KMS-11 (cell line): ENCODE measurements around the gene MICAL2.

Experiments
- H2AFZ ChIP-seq: fragments of 200-600 bp; sonication (generic); 2 replicates; pipeline ENCODE4 v1.6.1; 2016; ENCODE audit warnings: antibody characterized with exemption, mixed run types, low read depth
- H3K27ac ChIP-seq: fragments of 200-600 bp; sonication (generic); 2 replicates; pipeline ENCODE4 v1.6.1; 2016; ENCODE audit warnings: mild to moderate bottlenecking, mixed run types
- H3K27me3 ChIP-seq: fragments of 200-600 bp; sonication (generic); 2 replicates; pipeline ENCODE4 v1.6.1; 2017; ENCODE audit warnings: mild to moderate bottlenecking, low read depth, mixed run types, moderate library complexity; ENCODE audit not compliant: insufficient read depth
- H3K36me3 ChIP-seq: fragments of 200-600 bp; sonication (generic); 2 replicates; pipeline ENCODE4 v1.6.1; 2017; ENCODE audit warnings: mild to moderate bottlenecking, mixed run types; ENCODE audit not compliant: insufficient read depth
- H3K4me1 ChIP-seq: fragments of 200-600 bp; sonication (generic); 2 replicates; pipeline ENCODE4 v1.6.1; 2016; ENCODE audit warnings: mild to moderate bottlenecking, low read depth, mixed run types; ENCODE audit not compliant: poor library complexity, severe bottlenecking
- H3K4me2 ChIP-seq: fragments of 200-600 bp; sonication (generic); 2 replicates; pipeline ENCODE4 v1.7.0; 2016; ENCODE audit warnings: mild to moderate bottlenecking, mixed run types
- H3K4me3 ChIP-seq: fragments of 200-600 bp; sonication (generic); IDR thresholded peaks from 2 replicates; pipeline ENCODE4 v1.6.1; 2017; ENCODE audit warnings: low read depth, low read length, mixed read lengths; ENCODE audit not compliant: insufficient read depth
- H3K79me2 ChIP-seq: fragments of 200-600 bp; sonication (generic); 2 replicates; pipeline ENCODE4 v1.6.1; 2016; ENCODE audit warnings: low read depth, mixed run types; ENCODE audit not compliant: insufficient read depth
- H3K9ac ChIP-seq: fragments of 200-600 bp; sonication (generic); 2 replicates; pipeline ENCODE4 v1.6.1; 2016; ENCODE audit warnings: mild to moderate bottlenecking, mixed run types
- H4K20me1 ChIP-seq: fragments of 200-600 bp; sonication (generic); 2 replicates; pipeline ENCODE4 v1.6.1; 2016; ENCODE audit warnings: mild to moderate bottlenecking, mixed run types; ENCODE audit not compliant: insufficient read depth
- TF ChIP-seq, protein P1 (sequence below): fragments of 200-600 bp; sonication (generic); conservative IDR thresholded peaks from 2 replicates; pipeline ENCODE4 v1.6.1; 2017; ENCODE audit warnings: low read depth, mild to moderate bottlenecking, antibody characterized with exemption, low read length, moderate library complexity, mixed read lengths

Gene MICAL2

DNA sequence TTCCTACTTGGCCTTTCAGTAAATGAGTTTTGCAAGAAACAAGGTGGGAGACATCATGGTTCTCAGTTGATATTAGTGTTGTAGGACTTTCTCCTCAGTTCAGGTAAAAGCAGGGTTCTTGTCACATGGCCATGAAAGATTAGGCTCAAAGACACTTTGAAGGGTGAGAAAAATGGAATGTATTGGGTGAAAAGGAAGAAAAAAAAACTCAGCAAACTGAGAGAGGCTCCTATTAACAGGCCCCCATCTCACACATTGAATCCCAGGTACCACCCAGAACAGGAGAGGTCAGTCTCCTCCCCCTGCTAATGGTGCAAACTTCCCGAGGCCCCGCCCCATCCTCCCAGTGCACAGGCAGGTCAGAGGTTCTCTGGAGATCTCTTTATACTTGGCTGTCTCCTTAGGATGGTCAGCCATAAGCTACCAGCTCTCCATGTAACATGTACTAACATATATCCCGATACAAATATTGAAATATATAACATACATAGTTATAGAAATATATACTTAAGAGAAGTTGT is 62.2 kb downstream of the MICAL2 start:
- H3K79me2 ChIP-seq, result no peaks in the 10 kb centered on the region
- no peak overlapping the region for H2AFZ ChIP-seq
- no peaks in the 10 kb centered on the region for H3K36me3 ChIP-seq
- no peak overlapping the region for H3K9ac ChIP-seq
- TF ChIP-seq, protein P1, sequence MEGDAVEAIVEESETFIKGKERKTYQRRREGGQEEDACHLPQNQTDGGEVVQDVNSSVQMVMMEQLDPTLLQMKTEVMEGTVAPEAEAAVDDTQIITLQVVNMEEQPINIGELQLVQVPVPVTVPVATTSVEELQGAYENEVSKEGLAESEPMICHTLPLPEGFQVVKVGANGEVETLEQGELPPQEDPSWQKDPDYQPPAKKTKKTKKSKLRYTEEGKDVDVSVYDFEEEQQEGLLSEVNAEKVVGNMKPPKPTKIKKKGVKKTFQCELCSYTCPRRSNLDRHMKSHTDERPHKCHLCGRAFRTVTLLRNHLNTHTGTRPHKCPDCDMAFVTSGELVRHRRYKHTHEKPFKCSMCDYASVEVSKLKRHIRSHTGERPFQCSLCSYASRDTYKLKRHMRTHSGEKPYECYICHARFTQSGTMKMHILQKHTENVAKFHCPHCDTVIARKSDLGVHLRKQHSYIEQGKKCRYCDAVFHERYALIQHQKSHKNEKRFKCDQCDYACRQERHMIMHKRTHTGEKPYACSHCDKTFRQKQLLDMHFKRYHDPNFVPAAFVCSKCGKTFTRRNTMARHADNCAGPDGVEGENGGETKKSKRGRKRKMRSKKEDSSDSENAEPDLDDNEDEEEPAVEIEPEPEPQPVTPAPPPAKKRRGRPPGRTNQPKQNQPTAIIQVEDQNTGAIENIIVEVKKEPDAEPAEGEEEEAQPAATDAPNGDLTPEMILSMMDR, result no peak
- no peaks in the 10 kb centered on the region for H4K20me1 ChIP-seq
- H3K27me3 ChIP-seq, result no peaks in the 10 kb centered on the region
- H3K27ac ChIP-seq, result no peak overlapping the region
- no peak overlapping the region for H3K4me3 ChIP-seq
- peaks cover 50% of the 10 kb centered on the region for H3K4me1 ChIP-seq
- no peak overlapping the region for H3K4me2 ChIP-seq

DNA sequence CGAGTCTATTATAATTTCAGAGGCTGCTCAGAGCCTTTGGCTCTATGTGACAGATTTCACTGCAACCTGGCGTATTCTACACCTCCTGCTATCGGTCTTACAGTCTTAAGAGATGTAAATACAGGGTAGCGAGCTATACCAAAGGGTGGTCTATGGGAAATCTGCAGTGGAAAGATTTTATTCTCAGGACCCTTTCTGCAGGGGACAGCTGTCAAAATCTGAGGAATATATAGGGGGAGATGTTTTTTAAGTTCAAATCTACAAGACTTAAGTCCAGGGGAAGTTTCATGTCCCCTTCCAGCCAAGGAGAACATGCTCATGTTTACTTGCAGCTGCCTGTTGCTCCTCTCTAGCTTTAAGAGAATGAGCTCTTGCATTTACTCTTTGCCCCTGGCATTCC is 62.7 kb downstream of the MICAL2 start:
- Histone ChIP-seq H3K27ac (peak overlapping the region; percentile 90; the same call in 1 of the 2 replicates), H3K9ac (no peak overlapping the region), H3K4me1 (peaks cover 56% of the 10 kb centered on the region), H3K4me2 (peak overlapping the region; percentile 49; the same call in 1 of the 2 replicates), H3K79me2 (no peaks in the 10 kb centered on the region), H2AFZ (no peak overlapping the region), H3K36me3 (no peaks in the 10 kb centered on the region), H3K4me3 (no peak overlapping the region), H3K27me3 (no peaks in the 10 kb centered on the region), H4K20me1 (no peaks in the 10 kb centered on the region)
- TF ChIP-seq, protein P1, result no peak

DNA sequence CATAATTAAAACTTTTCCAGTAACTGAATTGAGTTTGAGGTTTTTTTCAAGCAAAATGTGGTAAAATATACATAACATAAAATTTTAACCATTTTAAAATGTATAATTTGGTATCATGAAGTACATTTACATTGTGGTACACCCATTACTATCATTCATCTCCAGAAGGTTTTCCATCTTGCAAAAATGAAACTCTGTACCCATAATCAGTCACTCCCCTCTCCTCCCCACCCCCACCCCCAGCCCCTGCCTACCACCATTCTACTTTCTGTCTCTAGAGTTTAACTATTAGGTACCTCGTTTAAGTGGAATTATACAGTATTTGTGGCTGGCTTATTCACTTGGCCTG is 63.7 kb downstream of the MICAL2 start:
- Histone ChIP-seq H3K27me3 (no peaks in the 10 kb centered on the region), H3K36me3 (no peaks in the 10 kb centered on the region), H3K4me2 (peak overlapping the region; percentile 49), H3K4me3 (no peak overlapping the region), H2AFZ (peak overlapping the region; percentile 5), H3K9ac (peak overlapping the region; percentile 53), H4K20me1 (no peaks in the 10 kb centered on the region), H3K79me2 (no peaks in the 10 kb centered on the region), H3K4me1 (peaks cover 66% of the 10 kb centered on the region), H3K27ac (peak overlapping the region; percentile 90)
- TF ChIP-seq, protein P1, result no peak

DNA sequence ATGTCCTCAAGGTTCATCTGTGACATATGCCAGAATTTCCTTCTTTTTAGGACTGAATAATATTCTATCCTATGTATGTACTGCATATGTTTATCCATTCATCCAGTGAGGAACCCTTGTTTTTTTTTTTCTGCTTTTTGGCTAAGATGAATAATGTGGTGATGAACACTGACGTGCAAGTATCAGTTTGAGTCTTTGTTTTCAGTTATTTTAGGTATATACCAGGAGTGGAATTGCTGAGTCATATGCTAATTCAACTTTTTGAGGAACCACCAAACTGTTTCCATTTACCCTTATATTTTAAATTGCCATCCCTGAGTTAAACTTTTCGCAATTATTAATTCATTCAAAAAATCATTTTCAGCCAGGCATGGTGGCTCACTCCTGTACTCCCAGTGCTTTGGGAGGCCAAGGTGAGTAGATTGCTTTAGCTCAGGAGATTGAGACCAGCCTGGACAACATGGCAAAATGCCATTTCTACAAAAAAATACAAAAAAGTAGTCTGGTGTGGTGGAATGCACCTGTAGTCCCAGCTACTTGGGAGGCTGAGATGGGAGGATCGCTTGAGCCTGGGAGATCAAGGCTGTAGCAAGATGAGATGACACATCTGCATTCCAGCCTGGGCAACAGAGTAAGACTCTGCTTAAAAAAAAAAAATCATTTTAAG is 64.2 kb downstream of the MICAL2 start:
- Histone ChIP-seq H3K27ac (peak overlapping the region; percentile 90), H3K4me2 (peak overlapping the region; percentile 49), H3K36me3 (no peaks in the 10 kb centered on the region), H3K27me3 (no peaks in the 10 kb centered on the region), H3K4me3 (no peak overlapping the region), H2AFZ (peak overlapping the region; percentile 5; the same call in 1 of the 2 replicates), H3K79me2 (no peaks in the 10 kb centered on the region), H4K20me1 (no peaks in the 10 kb centered on the region), H3K9ac (peak overlapping the region; percentile 53), H3K4me1 (peaks cover 71% of the 10 kb centered on the region)
- TF ChIP-seq, protein P1, result no peak
